CD4-positive, alpha-beta T cell treated with Interleukin-4 for 1 hour (primary cell): ENCODE data around the gene CAPRIN2.

Experiments
- DNase-seq, 2 donors: peaks; one replicate each; pipeline ENCODE4 v3.0.0-alpha.2; 2020 to 2022

The CAPRIN2 gene

DNA sequence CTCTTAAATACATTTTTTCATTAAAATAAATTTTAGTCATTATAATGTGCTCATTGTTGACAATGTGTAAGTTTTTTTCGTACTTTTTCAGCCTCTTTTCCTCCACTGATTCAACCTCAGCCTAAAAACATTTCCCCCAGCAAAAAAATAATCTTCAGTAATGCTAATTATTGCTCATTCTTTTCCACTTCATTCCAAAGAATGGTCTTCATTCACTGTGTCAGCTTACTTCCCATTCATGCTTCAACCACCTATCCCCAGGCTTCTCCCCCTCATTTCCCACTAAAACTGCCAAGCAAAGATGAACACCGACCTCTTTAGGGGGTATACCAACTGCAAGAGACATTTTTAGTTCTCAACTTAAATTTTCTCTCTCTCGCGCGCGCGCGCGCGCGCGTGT is 56.4 kb downstream of the CAPRIN2 start:
- no peak for DNase-seq

DNA sequence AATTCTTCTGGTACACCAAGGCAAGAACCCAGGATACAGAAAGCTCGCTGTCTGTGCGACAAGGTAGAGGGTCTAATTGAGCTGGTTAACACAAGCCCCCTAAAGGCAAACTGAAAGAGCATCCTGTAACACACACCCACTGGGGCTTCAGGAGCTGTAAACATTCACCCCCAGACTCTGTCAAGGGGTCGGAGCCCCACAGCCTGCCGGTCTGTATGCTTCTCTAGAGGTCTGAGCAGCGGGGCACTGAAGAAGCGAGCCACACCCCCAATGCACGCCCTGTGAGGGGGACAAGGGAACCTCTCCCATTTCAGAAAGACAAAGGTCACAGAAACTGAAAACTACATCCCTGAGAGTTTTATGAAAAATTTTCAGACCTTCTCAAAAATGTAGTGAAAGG is 57.8 kb downstream of the CAPRIN2 start:
- DNase-seq = no peak

DNA sequence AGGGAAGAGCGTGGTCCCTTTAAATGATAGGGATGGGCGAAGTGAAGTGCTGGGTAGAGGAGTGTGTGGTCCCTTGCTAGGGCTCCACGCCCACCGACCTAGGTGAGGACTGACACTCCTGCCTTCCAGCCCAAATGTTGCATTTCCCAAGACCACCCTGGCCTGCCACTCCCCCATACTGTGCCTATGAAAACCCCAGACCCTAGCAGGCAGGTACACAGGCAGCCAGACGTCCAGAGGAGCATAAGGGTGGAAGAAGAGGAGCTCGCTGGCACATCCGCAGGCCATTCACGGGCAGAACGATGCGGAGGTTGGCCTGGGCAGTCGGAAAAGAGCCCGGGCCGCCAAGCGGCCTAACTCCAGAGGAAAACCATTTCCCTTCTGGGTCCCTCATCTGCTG is 58.3 kb downstream of the CAPRIN2 start:
- no peak for DNase-seq

DNA sequence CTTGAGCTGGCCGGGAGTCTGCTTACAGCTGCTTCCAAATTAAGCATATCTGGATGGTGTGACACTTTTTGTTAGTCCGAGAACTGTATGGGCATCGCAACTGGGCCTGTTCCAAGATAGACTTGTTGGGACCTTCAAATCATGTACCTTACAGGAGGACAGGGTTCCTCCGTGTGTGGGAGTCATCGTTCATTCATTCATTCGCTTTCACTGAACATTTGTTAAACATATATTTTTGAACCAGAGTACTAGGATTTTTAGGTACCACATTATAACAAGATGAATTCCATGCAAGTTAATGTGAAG is 58.7 kb downstream of the CAPRIN2 start:
- no peak for DNase-seq

DNA sequence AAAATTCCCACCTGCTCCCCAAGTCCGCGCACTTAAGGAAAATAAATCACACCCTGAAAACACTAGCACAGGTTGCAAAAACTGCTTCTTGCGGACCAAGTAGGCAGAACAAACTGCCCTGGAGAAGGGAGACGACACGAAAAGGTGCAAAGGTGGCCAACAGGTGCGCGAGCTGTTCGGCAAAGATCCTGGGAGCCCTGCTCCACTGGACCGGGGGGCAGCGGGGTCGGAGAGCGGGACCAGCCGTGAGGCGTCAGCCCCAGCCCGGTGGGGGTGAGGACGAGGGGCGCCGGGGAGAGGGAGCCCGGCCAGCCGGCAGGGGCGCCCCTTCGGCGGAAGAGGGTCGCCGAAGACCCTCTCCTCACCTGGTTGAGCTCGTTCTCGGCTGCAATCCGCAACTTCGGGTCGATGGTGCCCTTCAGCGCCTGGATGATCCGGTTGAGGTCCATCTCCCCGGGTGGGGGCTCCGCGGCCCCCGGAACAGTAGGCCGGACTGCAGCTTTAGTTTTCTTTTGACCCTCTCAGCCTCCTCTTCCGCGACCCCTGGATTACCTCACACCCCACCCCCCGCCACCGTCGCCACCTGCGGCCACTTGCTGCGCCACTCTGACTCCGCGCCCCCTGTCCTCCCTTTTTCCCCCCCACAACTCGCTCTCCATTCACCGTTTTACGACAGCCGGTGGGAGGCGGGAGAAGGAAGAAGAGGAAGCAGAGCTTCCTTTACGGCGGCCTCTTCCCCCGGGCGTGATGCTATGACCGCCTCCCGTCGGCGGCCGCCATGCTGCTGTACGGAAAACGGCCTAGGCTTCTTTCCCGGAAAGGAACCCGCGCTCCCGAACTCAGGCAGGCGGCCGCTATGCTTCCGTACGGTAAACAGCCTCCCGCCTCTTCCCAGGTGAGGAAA is 59.3 kb downstream of the CAPRIN2 start, which contains the start of gene IPO8:
Gene IPO8 (minus strand): TSS at position 671 of the 904 bp plus-strand sequence. CDS start 222 bp downstream, at position 449.
- DNase-seq = peak; percentile 88 to 90

DNA sequence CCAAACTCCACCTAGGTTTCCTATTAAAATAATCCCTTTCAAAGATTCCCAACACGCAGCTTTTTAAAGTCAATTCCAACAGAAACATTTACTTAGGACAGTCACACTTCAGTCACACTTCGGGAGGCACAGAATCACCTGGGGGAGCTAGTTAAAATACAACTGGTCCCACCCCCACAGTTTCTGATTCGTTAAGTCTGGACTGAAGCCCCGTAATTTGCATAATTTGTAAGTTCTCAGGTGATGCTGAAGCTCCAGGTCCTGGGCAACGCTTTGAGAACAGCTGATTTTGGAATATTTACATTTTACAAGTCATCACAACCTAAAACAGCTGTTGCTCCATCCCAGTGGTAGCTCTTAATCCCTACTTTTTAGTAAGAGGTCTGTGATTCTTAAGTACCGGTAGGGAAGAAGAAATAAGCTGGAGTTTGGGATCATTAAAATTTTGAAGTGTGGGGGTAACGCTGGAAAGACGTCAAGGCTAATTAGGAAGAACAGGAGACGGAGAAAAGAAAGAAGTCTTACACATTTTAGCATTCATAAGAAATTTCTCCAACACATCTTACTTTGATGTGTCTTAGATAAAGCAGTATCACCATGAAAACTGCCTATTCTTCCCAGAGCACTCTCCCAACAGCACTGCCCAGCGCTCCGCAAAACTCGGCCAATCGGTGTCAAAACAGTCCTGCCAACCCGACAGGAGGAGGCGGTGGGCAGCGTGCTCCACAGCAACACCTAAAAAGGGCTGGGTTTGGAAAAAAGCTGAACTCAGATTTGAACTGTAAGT is 60.1 kb downstream of the CAPRIN2 start:
- DNase-seq = peak in 1 of 2 donors; percentile 7

DNA sequence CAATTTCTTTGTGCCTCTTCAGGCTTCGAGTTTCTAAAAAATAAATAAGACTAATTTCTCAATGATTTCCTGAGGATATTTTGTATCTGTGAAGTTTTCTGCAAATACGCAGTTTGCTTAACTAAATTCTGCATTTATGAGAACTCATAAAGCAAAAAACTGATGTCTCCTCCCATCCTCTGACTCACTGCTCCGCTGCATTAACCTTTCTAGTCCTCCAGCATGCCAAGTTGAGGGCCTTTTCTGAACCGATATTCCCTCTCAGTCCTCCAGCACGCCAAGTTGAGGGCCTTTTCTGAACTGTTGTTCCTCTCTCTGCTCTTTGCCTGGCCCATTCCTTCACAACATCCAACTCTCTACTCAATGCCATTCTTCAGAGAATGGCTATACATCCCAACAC is 62.3 kb downstream of the CAPRIN2 start:
- no peak for DNase-seq

DNA sequence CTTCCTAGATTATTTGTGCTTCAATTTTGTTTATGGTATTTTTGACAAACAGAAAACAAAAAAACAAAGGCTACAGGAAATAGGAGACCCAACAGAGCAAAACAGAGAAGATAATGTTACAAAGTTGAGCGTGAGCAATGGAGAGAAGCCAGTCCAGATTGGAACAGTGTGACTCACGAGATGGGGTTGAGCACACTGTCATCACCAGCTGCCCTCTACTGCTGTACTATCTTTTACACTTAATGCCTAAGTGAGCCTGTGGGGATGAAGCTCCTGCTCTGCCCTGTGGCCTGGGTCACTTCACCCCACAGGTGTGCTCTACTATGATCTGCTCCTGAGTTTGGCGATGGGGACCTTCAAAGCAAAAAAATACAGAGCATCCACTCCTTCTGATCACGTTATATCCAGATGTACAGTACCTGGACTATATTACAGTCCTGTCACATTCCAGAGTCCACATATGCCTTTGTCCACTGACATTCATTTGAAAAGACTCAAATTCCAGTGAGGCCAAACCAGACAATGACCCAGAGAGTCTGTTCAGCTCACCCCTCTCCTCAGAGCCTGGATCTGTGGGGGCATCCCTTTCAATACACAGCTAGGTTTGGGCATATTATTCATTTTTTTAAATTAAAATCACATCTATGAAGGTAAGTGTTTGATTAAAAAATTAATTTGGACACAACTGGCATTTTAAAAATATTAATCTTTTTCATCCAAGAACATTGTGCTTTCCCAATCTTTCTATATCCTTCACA is 63.5 kb downstream of the CAPRIN2 start:
- no peak for DNase-seq

DNA sequence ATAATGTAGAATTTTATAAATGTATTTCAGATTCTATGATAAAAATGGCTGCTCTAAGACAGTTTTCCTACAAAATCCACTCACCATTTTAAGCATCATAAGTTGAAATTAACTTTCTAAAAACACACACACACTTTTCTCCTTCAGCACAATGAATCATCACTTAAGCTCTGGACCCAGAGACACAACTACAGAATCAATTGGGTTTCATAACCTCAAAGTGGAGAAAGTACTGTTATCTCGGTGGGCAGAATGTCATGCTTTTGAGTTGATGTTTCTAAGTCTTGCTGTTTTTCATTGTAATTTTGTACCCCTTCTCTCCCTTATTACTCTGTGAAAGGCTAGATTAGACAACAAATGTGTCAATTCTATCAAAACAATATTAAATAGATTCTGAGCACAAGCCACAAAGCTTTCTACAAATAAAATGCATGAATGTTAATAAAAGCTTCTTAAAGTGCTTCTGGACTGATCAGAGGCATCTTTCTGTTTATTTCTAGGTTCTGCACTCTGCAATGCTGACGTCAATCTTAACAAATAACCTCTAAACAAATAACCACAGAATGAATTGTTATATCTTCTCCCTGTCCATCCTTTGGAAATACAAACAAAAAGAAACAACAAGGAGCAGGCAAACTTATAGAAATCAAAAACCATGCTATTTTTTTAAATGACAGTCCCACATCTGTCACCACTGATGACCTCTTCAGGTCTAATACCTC is 67.3 kb downstream of the CAPRIN2 start:
- no peak for DNase-seq

DNA sequence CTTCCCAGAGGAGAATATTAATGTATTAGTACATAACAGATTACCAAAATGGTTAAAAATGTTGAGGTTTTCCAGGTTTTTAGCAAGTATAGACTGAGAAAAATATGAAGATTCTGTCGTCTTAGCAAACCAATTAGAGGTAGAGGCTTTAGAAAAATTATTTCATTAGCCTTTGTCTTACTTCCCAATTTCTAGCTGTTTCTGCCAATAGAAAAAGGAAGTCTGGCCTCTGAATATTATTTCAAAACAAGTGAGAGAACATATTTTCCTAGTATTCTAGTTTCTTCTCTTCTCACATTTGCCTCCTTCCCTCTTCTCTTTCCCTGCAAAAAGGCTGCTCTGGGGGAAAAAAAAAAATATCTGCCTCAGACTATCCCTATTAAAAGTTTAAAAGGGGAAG is 75.5 kb downstream of the CAPRIN2 start:
- DNase-seq = no peak

DNA sequence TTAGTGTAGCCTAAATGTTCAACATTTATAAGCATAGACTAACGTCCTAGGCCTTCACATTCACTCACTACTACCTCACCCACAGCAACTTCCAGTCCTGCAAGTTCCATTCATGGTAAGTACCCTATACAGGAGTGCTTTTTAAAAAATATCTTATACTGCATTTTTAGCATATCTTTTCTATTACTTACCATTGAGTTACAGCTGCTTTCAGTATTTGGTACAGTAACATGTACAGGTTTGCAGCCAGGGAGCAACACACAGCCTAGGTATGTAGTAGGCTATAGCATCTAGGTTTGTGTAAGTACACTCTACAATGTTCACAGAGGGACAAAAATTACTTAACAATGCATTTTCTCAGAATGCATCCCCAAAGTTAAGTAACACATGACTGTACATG is 76.5 kb downstream of the CAPRIN2 start:
- no peak for DNase-seq

DNA sequence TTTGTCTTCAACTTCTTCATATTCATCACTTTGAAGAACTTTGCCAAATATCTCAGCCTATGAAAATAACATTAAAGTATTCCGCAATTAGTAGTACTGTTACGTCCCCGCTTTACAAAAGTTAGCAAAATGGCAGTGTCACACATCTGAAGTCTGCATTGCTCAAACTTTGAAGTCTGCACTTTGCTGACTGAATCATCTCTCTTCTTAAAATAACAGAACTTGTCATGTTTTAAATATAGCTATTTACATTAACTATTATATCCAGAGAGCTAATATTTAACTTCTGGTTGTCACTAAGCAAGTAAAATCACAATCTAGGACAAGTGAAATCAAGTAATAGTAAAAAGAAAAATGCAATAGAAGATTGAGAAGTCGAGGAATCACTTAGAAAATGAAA is 93.5 kb downstream of the CAPRIN2 start:
- DNase-seq = no peak
